Measurements from ENCODE around the gene CCL23. TPM values are rescaled to one million over a fixed set of nuclear protein-coding genes. Genes with fewer than 3 reads are reported as not detected.
"Not testable (repeated sequence)": the region's sequence is repeated elsewhere in the genome, so short reads cannot be mapped to it uniquely, and the experiment has no call there.

CCL23 gene
- total RNA-seq, 1 experiment from 2014 or later = not detected

GRCh38 chr17:35998018-35998545 lies 19.7 kb downstream of the CCL23 start:
- Histone ChIP-seq H3K4me1 (ENCODE audit: insufficient read depth, low read length) (no peaks in the 10 kb centered on the region), H2AFZ (ENCODE audit: low read length) (no peak overlapping the region), H3K4me2 (ENCODE audit: low read length) (no peak overlapping the region), H3K4me3 (ENCODE audit: low read length) (no peak overlapping the region), H3K36me3 (ENCODE audit: low read depth, low read length) (no peaks in the 10 kb centered on the region), H4K20me1 (ENCODE audit: low read length) (no peaks in the 10 kb centered on the region), H3K9me3 (ENCODE audit: low read length) (no peaks in the 10 kb centered on the region), H3F3A (ENCODE audit: low read length, unreplicated experiment) (no peaks in the 10 kb centered on the region), H3K27ac (ENCODE audit: low read length) (no peak overlapping the region), H3K27me3 (ENCODE audit: low read length) (peaks cover 4% of the 10 kb centered on the region; the same call in 1 of the 2 replicates), H3K9ac (ENCODE audit: low read length) (no peak overlapping the region), H3K9me2 (replicated peaks; ENCODE audit: low read length) (no peaks in the 10 kb centered on the region), H3K79me2 (ENCODE audit: low read length) (no peaks in the 10 kb centered on the region)
- intact Hi-C loops (cut with micrococcal nuclease) = no loop called here
- no TSS peak for BruUV-seq (replicated peaks)
- TF ChIP-seq EZH2 (IDR thresholded peaks at IDR 0.05; ENCODE audit: low read length, unreplicated experiment) (no peak), EZH2phosphoT487 (IDR thresholded peaks at IDR 0.05; ENCODE audit: borderline replicate concordance, low read length) (no peak), CTCF (conservative IDR thresholded peaks at IDR 0.05; ENCODE audit: low read depth, low read length) (no peak)
- no peak for ATAC-seq
- no peak for DNase-seq
- ChIA-PET POLR2A (ENCODE audit: unreplicated experiment) (no interaction called here), CTCF (no interaction called here)

GRCh38 chr17:35995346-35995745 lies 22.4 kb downstream of the CCL23 start:
- H2AFZ ChIP-seq (ENCODE audit: low read length); H3K27me3 ChIP-seq (ENCODE audit: low read length); DNase-seq; POLR2A ChIA-PET (ENCODE audit: unreplicated experiment); H4K20me1 ChIP-seq (ENCODE audit: low read length); CTCF ChIA-PET; H3F3A ChIP-seq (ENCODE audit: low read length, unreplicated experiment); H3K36me3 ChIP-seq (ENCODE audit: low read depth, low read length); H3K9ac ChIP-seq (ENCODE audit: low read length); H3K9me3 ChIP-seq (ENCODE audit: low read length); H3K27ac ChIP-seq (ENCODE audit: low read length); H3K79me2 ChIP-seq (ENCODE audit: low read length); BruUV-seq (replicated peaks); H3K4me3 ChIP-seq (ENCODE audit: low read length); H3K4me2 ChIP-seq (ENCODE audit: low read length); H3K4me1 ChIP-seq (ENCODE audit: insufficient read depth, low read length); ATAC-seq; intact Hi-C loops (cut with micrococcal nuclease); H3K9me2 ChIP-seq (replicated peaks; ENCODE audit: low read length): not testable (repeated sequence)

- DNase-seq = no peak
- H3K79me2 ChIP-seq (ENCODE audit: low read length) = no peaks in the 10 kb centered on the region
- no peak overlapping the region for H3K27ac ChIP-seq (ENCODE audit: low read length)
- no peak for ATAC-seq
- no TSS peak for BruUV-seq (replicated peaks)
- ChIA-PET CTCF (no interaction called here), POLR2A (ENCODE audit: unreplicated experiment) (no interaction called here)
- intact Hi-C loops (cut with micrococcal nuclease) = no loop called here
- no peak overlapping the region for H2AFZ ChIP-seq (ENCODE audit: low read length)
- H3K9ac ChIP-seq (ENCODE audit: low read length) = no peak overlapping the region
- no peaks in the 10 kb centered on the region for H4K20me1 ChIP-seq (ENCODE audit: low read length)
- H3K27me3 ChIP-seq (ENCODE audit: low read length) = no peaks in the 10 kb centered on the region
- no peaks in the 10 kb centered on the region for H3K9me3 ChIP-seq (ENCODE audit: low read length)
- H3F3A ChIP-seq (ENCODE audit: low read length, unreplicated experiment) = no peaks in the 10 kb centered on the region
- H3K4me3 ChIP-seq (ENCODE audit: low read length) = no peak overlapping the region
- no peaks in the 10 kb centered on the region for H3K36me3 ChIP-seq (ENCODE audit: low read depth, low read length)
- H3K4me2 ChIP-seq (ENCODE audit: low read length) = no peak overlapping the region
- no peaks in the 10 kb centered on the region for H3K9me2 ChIP-seq (replicated peaks; ENCODE audit: low read length)
- no peaks in the 10 kb centered on the region for H3K4me1 ChIP-seq (ENCODE audit: insufficient read depth, low read length)
- no peak for TF ChIP-seq CTCF (conservative IDR thresholded peaks at IDR 0.05; ENCODE audit: low read depth, low read length)
- no peak for TF ChIP-seq EZH2phosphoT487 (IDR thresholded peaks at IDR 0.05; ENCODE audit: borderline replicate concordance, low read length)
- TF ChIP-seq EZH2 (IDR thresholded peaks at IDR 0.05; ENCODE audit: low read length, unreplicated experiment) = no peak
Measured at GRCh38 chr17:35991075-35991474, 26.7 kb downstream of the CCL23 start.
